ENCODE measurements around the gene TM4SF4.

The TM4SF4 gene

DNA sequence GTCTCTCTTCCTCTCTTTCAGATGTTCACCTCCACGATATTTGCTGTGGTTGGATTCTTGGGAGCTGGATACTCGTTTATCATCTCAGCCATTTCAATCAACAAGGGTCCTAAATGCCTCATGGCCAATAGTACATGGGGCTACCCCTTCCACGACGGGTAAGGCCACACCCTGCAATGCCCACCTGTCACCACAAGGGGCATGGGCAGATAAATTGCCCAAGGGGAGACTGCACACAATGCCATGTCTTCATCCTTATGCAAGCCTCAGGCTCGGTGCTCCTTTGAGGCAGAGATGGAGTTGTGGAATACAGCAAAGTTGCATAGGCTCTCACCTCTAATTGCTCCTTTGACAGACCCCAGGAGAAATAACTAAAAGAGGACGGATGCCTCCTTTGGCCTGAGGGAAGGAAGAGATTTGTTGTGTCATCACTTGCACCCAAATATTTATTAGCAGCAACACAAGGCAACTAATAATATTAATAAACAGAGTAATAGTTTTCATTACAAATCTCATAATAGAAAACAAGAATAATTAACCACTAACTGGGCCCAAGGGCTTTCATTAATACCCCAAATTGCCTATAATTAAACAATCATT, 13.2 kb downstream of the TM4SF4 start:
- DNase-seq: peak; percentile 27

- no peak for DNase-seq
Observed at GRCh38 chr3:149489060-149489690, 14.7 kb downstream of the TM4SF4 start.

DNA sequence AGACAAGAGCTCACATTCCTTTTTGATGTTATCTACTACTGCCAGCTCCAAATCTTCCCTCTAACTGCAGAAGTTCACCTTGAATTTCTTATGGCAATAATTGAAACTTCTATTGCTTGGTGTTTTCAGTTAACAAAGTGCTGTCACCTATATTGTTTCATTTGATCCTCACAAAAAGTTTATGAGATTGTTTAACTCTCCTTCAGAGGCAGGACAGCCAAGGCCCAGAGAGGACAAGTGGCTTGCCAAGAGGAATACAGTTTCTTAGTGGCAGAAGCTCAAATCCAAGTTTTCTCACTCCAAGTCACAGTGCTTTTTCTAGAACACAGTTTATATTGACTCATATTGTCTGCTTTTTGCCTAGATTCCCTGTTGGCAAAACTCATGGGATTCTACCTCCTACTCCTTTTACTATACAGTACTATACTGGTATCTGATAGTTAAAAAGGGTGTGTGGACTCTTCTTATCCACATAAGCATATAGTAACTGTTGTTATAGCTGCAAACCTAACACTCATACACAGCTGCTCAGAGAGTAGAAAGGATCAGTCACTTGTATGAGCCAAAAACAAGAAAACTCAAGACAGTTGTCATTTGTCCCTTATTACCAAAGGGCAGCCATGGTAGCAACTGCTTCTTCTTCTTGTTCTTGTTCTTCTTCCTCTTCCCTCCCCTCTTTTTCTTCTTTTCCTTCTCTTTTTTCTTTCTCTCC, 15.9 kb downstream of the TM4SF4 start:
- DNase-seq: no peak

GRCh38 chr3:149493315-149494021, 19.0 kb downstream of the TM4SF4 start:
- no peak for DNase-seq

- DNase-seq: peak; percentile 40
Observed at GRCh38 chr3:149494022-149494758, 19.7 kb downstream of the TM4SF4 start.

DNA sequence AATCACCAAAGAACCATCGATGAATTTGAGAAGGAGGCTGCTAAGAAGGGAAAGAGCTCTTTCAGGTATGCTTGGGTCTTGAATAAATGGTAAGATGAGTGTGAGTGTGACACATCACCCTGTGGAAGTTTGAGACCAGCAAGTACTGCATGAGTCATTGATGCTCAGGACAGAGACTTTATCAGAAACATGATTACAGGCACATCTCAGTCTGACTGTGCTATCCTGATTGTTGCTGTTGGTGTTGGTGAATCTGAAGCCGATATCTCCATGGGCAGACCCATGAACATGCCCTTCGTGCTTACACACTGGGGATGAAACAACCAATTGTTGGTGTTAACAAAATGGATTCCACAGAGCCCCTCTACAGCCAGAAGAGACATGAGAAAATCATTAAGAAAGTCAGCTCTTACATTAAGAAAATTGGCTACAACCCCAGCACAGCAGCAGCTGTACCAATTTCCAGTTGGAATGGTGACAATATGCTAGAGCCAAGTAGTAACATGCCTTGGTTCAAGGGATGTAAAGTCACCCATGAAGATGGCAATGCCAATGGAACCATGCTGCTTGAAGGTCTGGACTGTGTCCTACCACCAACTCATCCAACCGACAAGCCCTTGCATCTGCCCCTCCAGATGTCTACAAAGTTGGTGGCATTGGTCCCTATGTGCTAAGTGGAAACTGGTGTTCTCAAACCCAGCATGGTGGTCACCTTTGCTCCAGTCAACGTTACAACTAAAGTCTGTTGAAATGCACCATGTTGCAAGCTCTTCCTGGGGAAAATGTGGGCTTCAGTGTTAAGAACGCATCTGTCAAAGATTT, 20.5 kb downstream of the TM4SF4 start:
- no peak for DNase-seq

DNA sequence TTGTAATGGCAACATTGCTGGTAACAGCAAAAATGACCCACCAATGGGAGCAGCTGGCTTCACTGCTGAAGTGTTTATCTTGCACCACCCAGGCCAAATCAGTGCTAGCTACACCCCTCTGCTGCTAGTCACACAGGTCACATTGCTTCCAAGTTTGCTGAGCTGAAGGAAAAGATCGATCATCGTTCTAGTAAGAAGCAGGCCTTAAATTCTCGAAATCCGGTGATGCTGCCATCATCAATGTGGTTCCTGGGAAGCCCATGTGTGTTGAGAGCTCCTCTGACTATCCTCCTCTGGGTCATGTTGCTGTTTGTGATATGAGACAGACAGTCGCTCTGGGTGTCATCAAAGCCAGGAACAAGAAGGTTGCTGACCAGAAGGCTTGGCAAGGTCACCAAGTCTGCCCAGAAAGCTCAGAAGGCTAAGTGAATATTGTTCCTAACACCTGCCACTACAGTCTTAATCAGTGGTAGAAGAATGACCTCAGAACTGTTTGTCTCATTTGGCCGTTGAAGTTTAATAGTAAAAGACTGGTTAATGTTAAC, 21.2 kb downstream of the TM4SF4 start:
- DNase-seq: no peak

DNA sequence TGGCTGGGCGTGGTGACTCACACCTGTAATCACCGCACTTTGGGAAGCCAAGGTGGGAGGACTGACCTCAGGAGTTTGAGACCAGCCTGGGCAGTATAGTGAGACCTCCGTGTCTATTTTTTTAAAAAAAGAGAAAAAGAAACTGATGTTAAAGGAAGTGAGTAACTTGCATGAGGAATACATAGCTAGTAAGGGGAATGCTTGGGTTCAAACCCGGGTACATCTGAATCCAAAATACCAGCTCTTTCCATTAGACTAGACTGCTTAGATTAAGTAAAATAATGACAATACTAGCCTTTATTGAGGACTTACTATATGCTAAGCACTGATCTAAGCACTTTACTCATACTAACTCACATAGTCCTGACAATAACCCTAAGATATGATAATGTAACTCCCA, 22.4 kb downstream of the TM4SF4 start:
- DNase-seq: no peak

- DNase-seq: no peak
Observed at GRCh38 chr3:149497966-149498670, 23.6 kb downstream of the TM4SF4 start.

DNA sequence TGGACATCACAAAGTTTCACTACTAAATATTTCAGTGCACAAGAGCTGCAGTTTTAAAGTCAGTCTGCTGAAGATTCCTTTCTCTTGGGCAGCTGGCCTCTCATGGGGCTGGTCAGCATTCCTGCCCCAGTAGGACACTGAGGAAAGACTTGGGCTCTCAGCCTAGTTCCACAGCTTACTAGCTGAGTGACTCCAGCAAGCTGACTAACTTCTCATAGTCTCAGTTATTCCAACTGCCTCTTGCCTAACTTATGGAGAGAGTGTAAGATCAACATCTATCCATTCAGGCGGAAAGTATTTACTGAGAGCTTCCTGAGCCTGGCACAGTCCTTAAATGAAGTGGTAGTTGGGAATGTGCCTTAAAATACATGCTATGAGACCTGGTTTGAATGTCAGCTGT, 27.0 kb downstream of the TM4SF4 start:
- DNase-seq: no peak

DNA sequence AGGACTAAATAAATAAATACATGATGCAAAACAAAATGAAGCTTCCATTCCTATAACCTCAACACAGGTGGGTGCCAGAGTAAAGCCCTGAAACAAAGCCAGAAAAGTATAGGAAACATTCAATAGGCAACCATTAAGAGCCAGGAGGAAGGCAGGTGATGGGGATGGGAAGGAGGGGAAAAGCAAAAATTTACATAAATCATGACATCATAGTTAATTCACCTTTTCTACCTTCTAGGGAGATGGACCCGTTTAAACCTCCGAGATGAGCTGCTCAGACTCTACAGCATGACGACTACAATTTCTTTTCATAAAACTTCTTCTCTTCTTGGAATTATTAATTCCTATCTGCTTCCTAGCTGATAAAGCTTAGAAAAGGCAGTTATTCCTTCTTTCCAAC, 27.9 kb downstream of the TM4SF4 start:
- DNase-seq: no peak

GRCh38 chr3:149506540-149506939, 32.0 kb downstream of the TM4SF4 start:
- DNase-seq: no peak

GRCh38 chr3:149506965-149507364, 32.5 kb downstream of the TM4SF4 start:
- no peak for DNase-seq

- peak; percentile 59 for DNase-seq
Observed at GRCh38 chr3:149507491-149508324, 33.2 kb downstream of the TM4SF4 start.

DNA sequence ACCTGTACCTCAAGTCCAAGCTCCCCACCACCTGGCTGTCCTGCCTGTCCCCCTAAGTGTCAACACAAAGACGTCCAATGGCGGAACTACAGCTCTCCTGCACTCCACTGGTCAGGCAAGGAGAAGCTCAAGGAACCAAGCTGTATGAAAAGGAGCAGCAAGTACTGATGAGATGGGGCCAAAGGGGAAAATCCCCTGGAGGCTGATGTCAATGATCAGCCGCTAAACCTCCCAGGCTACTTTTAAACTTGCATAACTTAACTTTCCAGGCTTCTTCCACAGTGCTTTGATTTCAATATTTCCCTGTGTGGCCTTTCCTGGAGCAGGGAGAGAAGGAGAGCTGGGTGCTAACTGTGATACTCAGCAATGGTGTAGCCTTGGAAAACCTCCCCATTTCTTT, 35.0 kb downstream of the TM4SF4 start:
- no peak for DNase-seq

DNA sequence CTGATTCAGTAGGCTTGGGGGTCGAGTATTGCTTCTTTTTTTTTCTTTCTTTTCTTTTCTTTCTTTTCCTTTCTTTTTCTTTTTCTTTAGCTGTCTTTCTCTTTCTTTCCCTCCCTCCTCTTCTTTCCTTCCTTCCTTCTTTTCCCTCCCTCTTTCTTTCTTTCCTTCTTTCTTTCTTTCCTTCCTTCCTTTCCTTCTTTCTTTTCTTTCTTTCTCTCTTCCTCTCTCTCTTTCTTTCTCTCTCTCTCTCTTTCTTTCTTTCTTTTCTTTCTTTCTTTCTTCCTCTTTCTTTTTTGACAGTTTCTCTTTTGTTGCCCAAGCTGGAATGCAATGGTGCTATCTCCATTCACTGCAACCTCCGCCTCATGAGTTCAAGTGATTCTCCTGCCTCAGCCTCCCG, 36.0 kb downstream of the TM4SF4 start:
- no peak for DNase-seq

GRCh38 chr3:149511040-149511626, 36.6 kb downstream of the TM4SF4 start:
- DNase-seq: no peak

DNA sequence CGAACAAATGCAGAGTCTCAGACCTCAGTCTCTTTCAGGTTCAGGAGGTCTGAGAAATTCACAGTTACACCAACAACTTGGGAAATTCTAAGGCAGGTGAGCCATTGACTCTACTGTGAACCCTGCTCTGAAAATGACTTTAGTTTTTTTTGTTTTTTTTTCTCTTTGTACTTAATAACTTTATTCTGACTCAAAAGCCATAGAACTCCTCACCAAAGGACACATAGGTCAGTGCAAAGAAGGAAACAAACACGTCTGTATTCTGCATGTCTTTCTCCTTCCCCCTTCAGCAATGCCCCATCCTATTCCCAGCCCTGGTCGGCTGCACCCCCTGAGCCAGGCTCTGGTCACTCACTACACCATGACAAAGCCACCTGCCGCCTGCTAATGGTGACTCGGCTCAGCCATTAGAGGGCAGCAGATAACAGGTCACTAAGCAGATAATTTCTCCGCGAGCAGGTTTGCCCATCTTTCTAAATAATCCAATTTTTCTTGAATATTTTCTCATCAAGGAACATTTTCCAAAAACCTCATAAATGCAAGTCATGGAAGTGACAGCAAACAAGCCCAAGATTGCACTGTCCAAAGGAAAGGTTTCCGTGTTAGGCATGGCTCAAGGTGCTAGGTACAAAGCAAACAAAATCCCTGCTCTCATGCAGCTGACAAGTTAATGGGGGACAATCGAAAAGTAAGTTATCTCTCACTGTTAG, 37.7 kb downstream of the TM4SF4 start:
- DNase-seq: peak; percentile 53

- no peak for DNase-seq
Observed at GRCh38 chr3:149514471-149514870, 40.0 kb downstream of the TM4SF4 start.
